ENCODE results near the gene SUMF2. TPM values are rescaled to one million over a fixed set of nuclear protein-coding genes. Genes with fewer than 3 reads are reported as not detected.
"Not testable (repeated sequence)": the region's sequence is repeated elsewhere in the genome, so short reads cannot be mapped to it uniquely, and the experiment has no call there.

The SUMF2 gene
- total RNA-seq, 1 experiment from 2014 or later, result 109 TPM

- peak overlapping the region; percentile 50 for H3K27ac ChIP-seq (ENCODE audit: low read length)
- DNase-seq, result peak; percentile 70
- peak overlapping the region; percentile 85 for H3K9ac ChIP-seq (ENCODE audit: low read length)
- peak overlapping the region; percentile 84 for H3K4me3 ChIP-seq (ENCODE audit: low read length)
- H2AFZ ChIP-seq (ENCODE audit: low read length), result no peak overlapping the region
- peaks cover 14% of the 10 kb centered on the region for H3K4me1 ChIP-seq (ENCODE audit: low read length)
- H3K9me3 ChIP-seq (ENCODE audit: low read length), result no peaks in the 10 kb centered on the region
- peaks cover 29% of the 10 kb centered on the region for H3K79me2 ChIP-seq (ENCODE audit: low read length)
- peaks cover 21% of the 10 kb centered on the region; the same call in 1 of the 2 replicates for H4K20me1 ChIP-seq (ENCODE audit: insufficient read depth, low read depth, low read length)
- peaks cover 30% of the 10 kb centered on the region for H3K36me3 ChIP-seq (ENCODE audit: insufficient read depth, low read length)
- H3K9me2 ChIP-seq (replicated peaks; ENCODE audit: insufficient read depth, low read length), result no peaks in the 10 kb centered on the region; the same call in 1 of the 2 replicates
- peak overlapping the region; percentile 75 for H3K4me2 ChIP-seq (ENCODE audit: low read depth, low read length, poor library complexity, severe bottlenecking)
- no peaks in the 10 kb centered on the region for H3K27me3 ChIP-seq (ENCODE audit: low read length)
These were observed 41.4 kb downstream of the SUMF2 start for GRCh38 chr7:56105508-56105907.

GRCh38 chr7:56106108-56107073 is 42.3 kb downstream of the SUMF2 start, which contains the start of gene CHCHD2:
TSS of gene CHCHD2 (minus strand) at chr7:56106476. CDS start at chr7:56106413, 63 bp downstream.
- H3K4me3 ChIP-seq (ENCODE audit: low read length), result peak within 1 kb of the TSS; percentile 84
- peak within 1 kb of the TSS; percentile 85 for H3K9ac ChIP-seq (ENCODE audit: low read length)
- no peak within 1 kb of the TSS for H2AFZ ChIP-seq (ENCODE audit: low read length)

GRCh38 chr7:56107954-56108258 is 43.8 kb downstream of the SUMF2 start:
- H3K4me2 ChIP-seq (ENCODE audit: low read depth, low read length, poor library complexity, severe bottlenecking), result no peak overlapping the region
- no peaks in the 10 kb centered on the region; the same call in 1 of the 2 replicates for H3K9me2 ChIP-seq (replicated peaks; ENCODE audit: insufficient read depth, low read length)
- H3K9ac ChIP-seq (ENCODE audit: low read length), result no peak overlapping the region

More at GRCh38 chr7:56106108-56107073, 42.3 kb downstream of the SUMF2 start, which contains the start of gene CHCHD2:
- Histone ChIP-seq H4K20me1 (ENCODE audit: insufficient read depth, low read depth, low read length) (peaks cover 21% of the 10 kb centered on the region; the same call in 1 of the 2 replicates), H3K9me2 (replicated peaks; ENCODE audit: insufficient read depth, low read length) (no peaks in the 10 kb centered on the region; the same call in 1 of the 2 replicates), H3K9me3 (ENCODE audit: low read length) (no peaks in the 10 kb centered on the region), H3K4me2 (ENCODE audit: low read depth, low read length, poor library complexity, severe bottlenecking) (peak within 1 kb of the TSS; percentile 75), H3K27me3 (ENCODE audit: low read length) (no peaks in the 10 kb centered on the region), H3K36me3 (ENCODE audit: insufficient read depth, low read length) (peaks cover 25% of the 10 kb centered on the region), H3K27ac (ENCODE audit: low read length) (peak within 1 kb of the TSS; percentile 50), H3K79me2 (ENCODE audit: low read length) (peaks cover 29% of the 10 kb centered on the region), H3K4me1 (ENCODE audit: low read length) (peaks cover 14% of the 10 kb centered on the region)
- DNase-seq, result peak; percentile 99

GRCh38 chr7:56110611-56111010 is 46.5 kb downstream of the SUMF2 start:
- no peak for DNase-seq
- Histone ChIP-seq H3K9me3 (ENCODE audit: low read length) (no peaks in the 10 kb centered on the region), H3K79me2 (ENCODE audit: low read length) (peaks cover 7% of the 10 kb centered on the region), H3K9ac (ENCODE audit: low read length) (no peak overlapping the region), H3K9me2 (replicated peaks; ENCODE audit: insufficient read depth, low read length) (no peaks in the 10 kb centered on the region; the same call in 1 of the 2 replicates), H3K4me2 (ENCODE audit: low read depth, low read length, poor library complexity, severe bottlenecking) (no peak overlapping the region), H3K4me3 (ENCODE audit: low read length) (no peak overlapping the region), H3K36me3 (ENCODE audit: insufficient read depth, low read length) (no peaks in the 10 kb centered on the region), H4K20me1 (ENCODE audit: insufficient read depth, low read depth, low read length) (no peaks in the 10 kb centered on the region), H3K4me1 (ENCODE audit: low read length) (peaks cover 5% of the 10 kb centered on the region), H3K27me3 (ENCODE audit: low read length) (no peaks in the 10 kb centered on the region), H3K27ac (ENCODE audit: low read length) (no peak overlapping the region), H2AFZ (ENCODE audit: low read length) (no peak overlapping the region)

More at GRCh38 chr7:56107954-56108258, 43.8 kb downstream of the SUMF2 start:
- Histone ChIP-seq H3K36me3 (ENCODE audit: insufficient read depth, low read length) (peaks cover 13% of the 10 kb centered on the region), H3K9me3 (ENCODE audit: low read length) (no peaks in the 10 kb centered on the region), H3K27ac (ENCODE audit: low read length) (no peak overlapping the region), H3K79me2 (ENCODE audit: low read length) (peaks cover 29% of the 10 kb centered on the region), H3K27me3 (ENCODE audit: low read length) (no peaks in the 10 kb centered on the region), H3K4me1 (ENCODE audit: low read length) (peaks cover 14% of the 10 kb centered on the region), H3K4me3 (ENCODE audit: low read length) (no peak overlapping the region), H2AFZ (ENCODE audit: low read length) (no peak overlapping the region; the same call in 1 of the 2 replicates), H4K20me1 (ENCODE audit: insufficient read depth, low read depth, low read length) (peaks cover 21% of the 10 kb centered on the region; the same call in 1 of the 2 replicates)
- DNase-seq, result no peak

DNA sequence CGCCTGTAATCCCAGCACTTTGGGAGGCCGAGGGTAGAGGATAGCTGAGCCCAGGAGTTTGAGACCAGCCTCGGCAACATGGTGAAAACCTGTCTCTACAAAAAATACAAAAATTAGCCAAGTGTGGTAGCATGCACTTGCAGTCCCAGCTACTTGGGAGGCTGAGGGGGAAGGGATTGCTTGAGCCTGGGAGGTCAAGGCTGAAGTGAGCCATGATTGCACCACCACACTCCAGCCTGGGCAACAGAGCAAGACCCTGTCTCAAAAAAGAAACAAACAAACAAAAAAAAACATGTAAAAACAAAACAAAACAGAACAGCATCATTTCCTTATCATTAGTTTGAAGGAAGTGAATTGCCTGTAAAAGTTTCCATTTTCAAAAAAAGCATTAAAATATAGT is 48.2 kb downstream of the SUMF2 start:
- H3K4me3 ChIP-seq (ENCODE audit: low read length); H3K9me3 ChIP-seq (ENCODE audit: low read length); H3K9me2 ChIP-seq (replicated peaks; ENCODE audit: insufficient read depth, low read length); H3K79me2 ChIP-seq (ENCODE audit: low read length); H3K9ac ChIP-seq (ENCODE audit: low read length); H4K20me1 ChIP-seq (ENCODE audit: insufficient read depth, low read depth, low read length); H3K27ac ChIP-seq (ENCODE audit: low read length); H3K27me3 ChIP-seq (ENCODE audit: low read length); H2AFZ ChIP-seq (ENCODE audit: low read length); H3K4me1 ChIP-seq (ENCODE audit: low read length); H3K36me3 ChIP-seq (ENCODE audit: insufficient read depth, low read length); H3K4me2 ChIP-seq (ENCODE audit: low read depth, low read length, poor library complexity, severe bottlenecking); DNase-seq: not testable (repeated sequence)

DNA sequence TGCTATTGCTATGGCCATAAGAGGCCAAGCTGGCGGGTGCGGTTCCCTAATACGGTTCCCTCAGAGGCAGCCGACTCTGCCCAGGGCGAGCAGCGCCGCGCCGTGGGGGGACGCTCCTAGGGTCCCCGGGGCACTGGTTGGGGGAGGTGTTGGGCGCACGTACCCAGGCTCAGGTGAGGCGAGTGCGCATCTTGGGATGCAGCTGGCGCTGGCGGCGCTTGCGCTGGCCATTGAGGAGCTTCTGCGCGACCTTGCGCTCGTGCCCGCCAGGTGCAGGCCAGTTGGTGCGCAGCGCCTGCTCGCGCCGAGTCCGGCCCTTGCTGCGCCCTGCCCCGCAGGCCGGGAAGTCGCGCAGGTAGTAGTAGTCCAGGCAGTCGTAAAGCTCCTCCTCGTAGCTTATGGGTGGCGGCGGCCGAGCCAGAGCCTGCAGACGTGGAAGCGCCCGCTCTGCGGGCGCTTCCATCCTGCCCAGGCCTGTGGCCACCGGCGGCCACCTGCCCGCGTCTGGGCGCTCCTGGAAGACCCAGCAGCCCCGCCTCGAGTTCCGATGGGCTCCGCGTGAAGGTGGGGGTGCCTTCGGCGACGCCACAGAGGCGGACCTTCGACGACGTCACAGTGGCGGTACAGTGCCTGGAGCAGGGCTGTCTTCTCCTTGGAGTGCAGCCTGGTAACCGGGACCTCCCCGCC is 51.9 kb downstream of the SUMF2 start, which contains the start of gene NUPR2:
TSS of gene NUPR2 (minus strand) at position 566 of the 687 bp plus-strand sequence. CDS start at position 463, 103 bp downstream.
- Histone ChIP-seq H3K4me3 (ENCODE audit: low read length) (no peak within 1 kb of the TSS), H3K36me3 (ENCODE audit: insufficient read depth, low read length) (no peaks in the 10 kb centered on the region)

DNA sequence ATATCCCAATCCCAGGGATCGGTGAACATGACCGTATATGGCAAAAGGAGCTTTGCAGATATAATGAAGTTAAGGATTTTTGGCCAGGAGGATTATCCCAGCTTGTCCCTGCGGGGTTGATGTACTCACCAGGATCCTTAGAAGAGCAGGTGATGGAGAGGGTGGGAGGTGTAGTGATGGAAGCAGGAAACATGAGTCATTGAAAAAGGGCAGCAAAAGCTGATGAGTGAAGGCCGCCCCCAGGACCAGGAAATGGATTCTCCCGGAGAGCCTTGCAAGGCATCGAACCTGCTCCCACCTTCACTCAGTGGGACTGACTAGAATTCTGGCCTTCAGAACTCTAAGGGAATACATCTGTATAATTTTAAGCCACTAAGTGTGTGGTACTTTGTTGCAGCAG is 57.4 kb downstream of the SUMF2 start:
- Histone ChIP-seq H3K9me3 (ENCODE audit: low read length) (no peaks in the 10 kb centered on the region), H2AFZ (ENCODE audit: low read length) (no peak overlapping the region), H3K36me3 (ENCODE audit: insufficient read depth, low read length) (no peaks in the 10 kb centered on the region), H3K4me3 (ENCODE audit: low read length) (no peak overlapping the region), H3K27ac (ENCODE audit: low read length) (no peak overlapping the region), H4K20me1 (ENCODE audit: insufficient read depth, low read depth, low read length) (no peaks in the 10 kb centered on the region), H3K9me2 (replicated peaks; ENCODE audit: insufficient read depth, low read length) (no peaks in the 10 kb centered on the region), H3K4me1 (ENCODE audit: low read length) (no peaks in the 10 kb centered on the region), H3K79me2 (ENCODE audit: low read length) (no peaks in the 10 kb centered on the region), H3K4me2 (ENCODE audit: low read depth, low read length, poor library complexity, severe bottlenecking) (no peak overlapping the region), H3K9ac (ENCODE audit: low read length) (no peak overlapping the region), H3K27me3 (ENCODE audit: low read length) (no peaks in the 10 kb centered on the region)
- no peak for DNase-seq

More for the DNA sequence above, 51.9 kb downstream of the SUMF2 start, which contains the start of gene NUPR2:
- Histone ChIP-seq H3K4me2 (ENCODE audit: low read depth, low read length, poor library complexity, severe bottlenecking) (no peak within 1 kb of the TSS), H3K9me2 (replicated peaks; ENCODE audit: insufficient read depth, low read length) (no peaks in the 10 kb centered on the region), H3K9me3 (ENCODE audit: low read length) (no peaks in the 10 kb centered on the region), H3K27me3 (ENCODE audit: low read length) (no peaks in the 10 kb centered on the region), H3K9ac (ENCODE audit: low read length) (no peak within 1 kb of the TSS), H3K27ac (ENCODE audit: low read length) (no peak within 1 kb of the TSS), H3K79me2 (ENCODE audit: low read length) (no peaks in the 10 kb centered on the region), H3K4me1 (ENCODE audit: low read length) (no peaks in the 10 kb centered on the region), H2AFZ (ENCODE audit: low read length) (no peak within 1 kb of the TSS), H4K20me1 (ENCODE audit: insufficient read depth, low read depth, low read length) (no peaks in the 10 kb centered on the region)
- DNase-seq, result no peak

GRCh38 chr7:56124981-56125380 is 60.9 kb downstream of the SUMF2 start:
- DNase-seq, result no peak
- Histone ChIP-seq H3K27me3 (ENCODE audit: low read length) (no peaks in the 10 kb centered on the region), H3K79me2 (ENCODE audit: low read length) (no peaks in the 10 kb centered on the region), H3K36me3 (ENCODE audit: insufficient read depth, low read length) (no peaks in the 10 kb centered on the region), H3K4me1 (ENCODE audit: low read length) (no peaks in the 10 kb centered on the region), H3K27ac (ENCODE audit: low read length) (no peak overlapping the region), H3K4me3 (ENCODE audit: low read length) (no peak overlapping the region), H2AFZ (ENCODE audit: low read length) (no peak overlapping the region), H3K4me2 (ENCODE audit: low read depth, low read length, poor library complexity, severe bottlenecking) (no peak overlapping the region), H3K9ac (ENCODE audit: low read length) (no peak overlapping the region), H3K9me2 (replicated peaks; ENCODE audit: insufficient read depth, low read length) (no peaks in the 10 kb centered on the region), H3K9me3 (ENCODE audit: low read length) (no peaks in the 10 kb centered on the region), H4K20me1 (ENCODE audit: insufficient read depth, low read depth, low read length) (no peaks in the 10 kb centered on the region)
